HG02938 (cell line): ENCODE data around the gene ETV6.

Experiments used
- ATAC-seq: cut with Tn5 transposase; IDR thresholded peaks from one replicate; pipeline ENCODE4 v1.9.1; 2021; ENCODE audit warnings: mild to moderate bottlenecking, moderate library complexity; ENCODE audit not compliant: unreplicated experiment

ETV6 gene

DNA sequence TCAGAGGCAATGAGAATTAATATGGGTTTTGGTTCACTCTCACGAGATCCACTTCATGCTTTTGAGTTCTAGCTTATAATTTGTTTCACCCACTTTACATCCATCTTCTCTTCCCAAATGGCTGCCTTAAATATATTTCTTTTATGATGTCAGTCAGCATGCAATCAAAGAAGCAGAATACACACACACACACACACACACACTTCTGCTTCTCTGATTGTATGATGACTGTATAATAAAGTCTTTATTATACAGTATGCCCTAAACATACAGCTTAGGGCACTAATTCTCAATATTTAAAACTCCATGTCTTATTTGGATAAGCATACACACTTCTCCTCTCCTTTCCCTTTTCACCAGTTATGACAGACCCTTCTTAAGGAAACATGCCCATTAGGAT lies 6.7 kb upstream of the ETV6 start:
- ATAC-seq = no peak

DNA sequence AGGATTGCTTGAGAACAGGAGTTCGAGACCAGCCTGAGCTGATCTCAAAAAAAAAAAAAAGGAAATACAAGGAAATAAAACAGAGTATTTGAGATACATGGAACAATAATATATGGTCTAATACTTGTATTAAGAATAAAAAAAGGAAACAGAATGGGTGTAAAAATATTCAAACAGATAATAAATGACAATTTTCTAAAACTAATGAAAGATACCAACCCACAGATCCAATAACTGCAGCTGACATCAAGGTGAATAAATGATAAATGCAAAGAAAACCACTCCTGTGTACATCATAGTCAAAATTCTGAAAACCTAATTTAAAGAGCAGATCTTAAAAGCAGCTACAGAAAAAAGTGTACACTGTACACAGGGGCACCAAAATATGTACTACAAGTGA lies 4.1 kb upstream of the ETV6 start:
- no peak for ATAC-seq

DNA sequence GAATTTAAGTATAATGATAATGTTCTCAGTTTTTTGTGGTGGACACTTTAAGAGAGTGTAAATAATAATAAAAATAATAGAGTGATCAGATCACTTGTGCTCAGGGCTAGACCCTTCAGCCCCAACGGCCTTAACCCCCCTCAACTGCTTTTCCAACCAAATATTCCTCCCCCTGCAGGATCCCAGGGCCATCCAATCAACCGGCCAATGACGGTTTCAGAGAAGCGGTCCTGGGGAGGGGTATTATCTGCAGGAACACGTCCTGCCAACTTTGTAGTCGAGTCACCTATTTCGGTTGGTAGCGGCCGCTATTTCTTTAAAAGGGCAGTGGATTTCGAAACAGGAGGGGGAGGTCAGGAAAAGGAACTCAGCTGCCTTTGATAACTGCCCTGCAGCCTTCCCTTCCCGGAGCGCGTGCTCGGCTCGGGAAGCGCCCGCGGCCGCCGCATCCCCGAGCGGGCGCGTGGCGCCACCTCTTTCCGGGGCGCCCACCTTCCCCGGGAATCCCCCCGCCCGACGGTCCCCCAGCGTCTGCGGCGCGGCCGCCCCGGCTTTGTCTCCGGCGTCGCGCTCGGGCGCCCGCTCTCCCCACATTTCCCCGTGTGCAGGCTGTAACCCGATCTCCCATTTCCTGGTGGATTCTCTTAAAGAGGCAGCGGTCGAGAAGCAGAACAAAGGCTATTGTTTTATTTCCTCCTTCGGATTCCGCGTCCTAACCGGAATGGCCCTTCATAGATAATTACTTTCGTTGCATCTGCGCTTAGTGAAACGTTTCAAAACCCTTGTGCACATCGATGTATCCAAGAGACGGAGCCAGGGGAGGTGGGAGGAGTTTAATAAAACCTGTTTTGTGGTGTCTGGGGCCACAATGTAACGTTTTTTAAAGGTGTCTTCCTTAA lies 711 bp upstream of the ETV6 start:
- peak; percentile 27 for ATAC-seq

DNA sequence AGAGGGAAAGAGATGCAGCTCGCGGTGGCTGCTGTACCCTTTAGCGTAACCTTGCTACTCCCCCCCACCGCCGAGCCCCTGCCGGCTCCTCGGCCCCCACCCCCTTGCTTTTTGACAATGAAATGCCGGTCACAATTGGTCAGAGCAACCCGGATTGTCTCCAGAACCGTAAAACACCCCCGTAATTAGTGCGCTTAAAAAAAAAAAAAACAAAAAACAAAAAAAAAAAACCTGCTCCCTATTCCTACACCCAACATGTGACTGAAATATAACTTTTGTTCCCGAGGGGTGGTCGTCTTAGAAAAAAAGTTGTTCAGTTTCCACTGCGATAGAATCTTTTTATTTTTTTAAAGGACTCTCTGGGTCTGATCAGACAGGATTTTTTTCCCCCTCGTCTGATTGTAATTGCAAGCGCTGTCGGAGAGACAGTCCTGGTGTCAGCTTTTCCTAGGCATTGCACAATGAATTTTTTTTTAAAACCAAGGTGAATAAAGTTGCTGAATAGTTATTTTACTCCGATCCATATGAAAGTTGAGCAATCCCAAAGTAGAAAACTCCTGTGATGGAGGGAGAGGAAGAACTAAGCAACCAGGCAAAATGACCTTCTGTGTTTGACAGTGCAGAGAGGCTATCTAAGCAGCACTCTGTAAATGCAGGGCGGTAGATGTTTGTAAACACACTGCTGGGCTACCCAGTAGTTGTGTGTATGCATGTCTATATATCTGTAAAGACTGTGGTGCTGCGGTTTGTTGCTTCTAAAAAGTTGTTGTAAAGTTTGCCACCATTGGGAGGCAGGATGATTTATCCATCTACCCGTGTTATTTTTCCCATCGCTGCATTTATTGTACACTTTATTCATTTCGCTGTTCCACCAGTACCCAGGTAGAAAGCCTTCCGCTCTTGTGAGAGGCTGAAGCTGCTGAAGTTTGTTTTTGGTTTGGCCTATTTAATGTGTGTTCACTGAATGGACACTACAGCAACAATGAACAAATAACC lies 1.1 kb downstream of the ETV6 start:
- ATAC-seq = no peak

DNA sequence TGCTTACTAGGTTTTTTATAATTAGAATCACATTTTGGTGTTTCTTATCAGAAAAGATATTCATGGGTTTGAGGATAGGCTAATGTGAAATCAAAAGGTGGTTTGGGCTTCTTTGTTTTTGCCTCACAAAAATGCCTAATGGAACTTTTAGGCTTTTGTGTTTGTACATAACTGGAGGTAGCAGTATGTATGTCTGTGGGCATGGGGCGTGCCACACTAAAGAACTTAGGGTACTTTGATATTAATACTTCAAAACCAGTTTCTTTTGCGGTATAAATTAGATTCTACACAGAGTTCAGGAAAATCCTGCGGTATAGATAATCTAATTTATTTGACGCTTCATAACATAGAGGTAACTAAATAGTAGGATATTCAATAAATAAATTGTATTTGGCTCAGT lies 1.9 kb downstream of the ETV6 start:
- ATAC-seq = no peak

DNA sequence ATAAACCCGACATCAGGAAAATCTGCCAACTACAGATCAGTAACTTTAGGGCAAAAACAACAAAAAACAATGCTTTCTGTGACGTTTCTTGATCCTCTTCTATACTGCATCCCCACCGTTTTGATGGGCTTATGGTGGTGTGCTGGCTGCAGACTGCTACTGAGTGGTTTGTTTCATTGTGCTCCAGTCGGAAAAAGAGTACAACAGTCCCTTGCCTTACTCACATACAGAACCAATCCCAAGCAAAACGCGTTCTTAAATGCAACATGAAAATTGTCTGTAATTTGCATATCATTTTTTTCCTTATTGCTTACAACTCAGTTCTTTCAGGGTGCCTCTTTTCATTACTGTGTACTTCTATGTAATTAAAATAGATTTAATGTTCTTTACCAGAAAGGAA lies 2.3 kb downstream of the ETV6 start:
- no peak for ATAC-seq

DNA sequence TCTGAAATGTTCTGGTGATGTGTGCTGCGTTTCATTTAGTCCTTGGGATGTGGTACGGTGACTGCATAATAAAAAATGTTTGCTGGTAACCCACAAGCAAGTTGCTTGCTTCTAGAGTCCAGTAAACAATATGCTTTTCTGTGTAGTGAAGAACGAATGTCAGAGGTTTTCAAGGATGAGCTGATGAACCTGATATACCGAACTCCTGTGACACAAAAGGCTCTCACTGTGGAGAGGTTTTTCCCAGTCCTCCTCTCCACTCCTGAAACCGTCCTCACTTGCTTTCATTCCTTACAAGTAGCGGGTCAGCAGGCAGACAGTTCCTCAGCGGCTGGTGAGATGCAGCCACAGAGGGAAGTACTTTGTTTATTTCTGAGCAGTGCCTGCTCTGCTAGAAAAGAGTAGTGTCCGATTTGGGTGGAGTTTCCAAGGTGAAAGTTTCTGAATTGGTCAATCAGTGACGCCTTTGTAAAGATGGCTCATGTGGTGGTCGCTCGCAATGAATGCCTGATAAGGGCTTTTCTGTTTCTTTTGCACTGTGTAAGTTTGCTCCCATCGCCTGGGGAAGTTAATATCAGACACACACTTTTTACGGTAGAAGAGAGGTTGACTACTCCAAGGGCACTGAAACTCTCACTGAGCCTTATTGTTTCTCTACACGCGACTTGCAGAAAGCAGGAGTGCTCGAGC lies 3.0 kb downstream of the ETV6 start:
- ATAC-seq = no peak

DNA sequence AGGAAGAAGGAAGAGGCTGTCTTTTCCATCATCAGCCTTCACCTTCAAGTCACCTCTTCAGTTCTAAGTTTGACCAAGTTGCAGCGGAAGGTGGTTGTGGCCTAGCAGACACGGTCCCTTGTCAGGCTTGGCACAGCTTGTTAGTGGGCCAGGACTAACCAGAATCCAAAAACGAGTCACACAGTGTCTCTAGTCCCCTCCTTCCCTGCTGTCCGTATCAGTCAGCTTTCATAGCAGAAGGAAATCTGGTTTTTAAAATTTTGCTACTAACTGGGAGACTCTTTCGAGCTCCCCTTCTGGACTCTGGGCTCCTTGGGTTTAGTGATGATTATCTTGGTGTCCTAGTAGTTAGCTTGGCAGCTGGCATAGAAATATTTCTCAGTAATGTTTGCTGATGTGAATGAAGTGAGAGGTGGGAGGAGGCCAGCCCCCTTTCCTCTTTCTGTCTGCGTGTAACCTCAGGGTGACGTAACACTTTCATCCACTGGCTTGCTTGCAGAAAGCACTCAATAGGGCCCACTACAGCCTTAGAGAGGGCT lies 3.8 kb downstream of the ETV6 start:
- no peak for ATAC-seq

DNA sequence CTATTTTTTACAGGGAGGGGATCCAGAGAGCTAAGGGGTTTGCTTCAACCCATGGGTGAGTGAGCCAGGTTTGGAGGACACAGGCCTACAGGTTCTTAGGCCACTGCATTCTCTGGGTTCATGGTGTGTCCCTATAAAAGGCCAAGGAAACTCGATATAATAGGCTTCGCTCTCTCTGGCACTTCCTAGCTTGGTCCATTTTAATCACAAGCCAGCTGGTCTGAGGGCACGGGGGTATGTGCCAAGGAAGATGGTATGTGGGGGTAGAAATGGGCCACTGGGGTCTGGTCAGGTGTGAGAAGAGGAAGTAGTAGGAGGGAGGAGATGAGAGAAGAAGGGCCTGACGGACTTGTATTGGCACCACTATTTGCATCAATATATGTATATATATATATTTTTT lies 4.9 kb downstream of the ETV6 start:
- ATAC-seq = no peak

DNA sequence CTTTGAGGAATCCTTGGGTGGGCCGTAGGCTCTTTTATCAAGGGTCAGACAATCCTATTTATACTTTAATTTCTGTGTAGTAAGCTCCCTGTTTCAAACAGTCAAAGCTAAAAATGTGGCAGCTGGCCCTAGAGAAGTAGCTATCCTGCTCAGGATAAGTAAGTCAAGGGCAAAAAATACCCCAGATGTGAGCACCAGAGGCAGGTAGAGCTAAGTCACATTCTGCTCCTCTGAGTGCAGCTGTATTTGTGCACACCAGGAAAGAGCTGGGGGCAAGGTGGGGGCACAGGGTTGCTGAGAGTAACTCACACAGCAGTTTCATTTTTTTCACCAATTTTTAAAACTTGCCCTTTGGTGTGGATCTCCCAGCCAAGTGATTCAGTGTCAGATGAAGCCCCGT lies 5.3 kb downstream of the ETV6 start:
- no peak for ATAC-seq

DNA sequence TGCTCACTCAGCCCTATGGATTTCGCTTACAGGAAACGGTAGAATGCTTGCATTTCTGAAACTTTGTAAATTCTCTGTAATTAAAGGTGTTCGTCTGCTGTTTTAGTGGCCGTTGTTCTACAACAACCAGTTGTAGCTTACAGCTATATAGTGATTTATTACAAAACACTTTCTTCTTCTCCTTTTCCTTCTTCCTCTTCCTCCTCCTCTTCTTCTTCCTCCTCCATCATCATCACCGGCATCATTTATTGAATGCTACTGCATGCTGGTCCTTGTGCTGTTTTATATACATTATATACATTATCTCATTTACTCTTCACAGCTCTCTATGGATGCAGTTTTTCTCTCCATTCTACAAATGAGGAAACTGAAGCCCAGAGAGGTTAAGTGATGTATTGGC lies 6.4 kb downstream of the ETV6 start:
- no peak for ATAC-seq

DNA sequence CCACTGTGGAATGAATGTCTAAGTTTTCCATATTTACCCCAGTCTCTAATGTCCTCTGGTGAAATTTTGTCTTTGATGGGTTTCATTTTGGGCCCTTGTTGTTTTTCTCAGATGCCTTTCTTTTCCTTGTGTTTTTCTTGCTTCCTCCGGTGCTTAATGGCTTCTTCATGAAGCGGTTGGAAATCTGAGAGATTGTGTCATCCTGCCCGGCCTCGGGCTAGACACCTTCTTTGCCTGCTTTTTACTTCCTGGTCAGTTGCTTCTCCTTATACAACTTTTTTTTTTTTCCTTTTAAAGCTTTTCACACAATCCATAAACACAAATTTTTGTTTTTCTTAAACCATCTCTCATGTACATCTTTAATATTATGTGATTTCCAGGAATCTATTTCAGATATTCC lies 7.1 kb downstream of the ETV6 start:
- ATAC-seq = no peak

DNA sequence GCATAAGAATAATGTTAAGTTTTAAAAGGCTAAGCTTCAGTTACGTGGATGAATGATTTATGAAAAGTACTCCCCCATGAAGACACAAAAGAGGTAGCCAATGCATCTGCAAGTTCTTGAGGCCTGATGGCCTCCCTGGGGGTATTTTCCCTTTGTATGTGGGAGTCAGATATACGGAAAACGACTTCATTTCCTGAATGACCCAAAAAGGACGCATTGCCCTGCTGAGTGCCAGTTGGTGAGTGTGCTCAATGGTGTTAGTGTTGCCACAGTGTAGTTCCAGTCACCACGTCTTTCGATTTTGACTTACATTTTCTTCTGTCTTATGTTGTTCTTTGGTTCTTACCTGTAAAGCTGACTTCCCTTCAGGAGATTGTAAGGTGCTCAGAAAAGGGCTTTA lies 8.0 kb downstream of the ETV6 start:
- ATAC-seq = no peak

DNA sequence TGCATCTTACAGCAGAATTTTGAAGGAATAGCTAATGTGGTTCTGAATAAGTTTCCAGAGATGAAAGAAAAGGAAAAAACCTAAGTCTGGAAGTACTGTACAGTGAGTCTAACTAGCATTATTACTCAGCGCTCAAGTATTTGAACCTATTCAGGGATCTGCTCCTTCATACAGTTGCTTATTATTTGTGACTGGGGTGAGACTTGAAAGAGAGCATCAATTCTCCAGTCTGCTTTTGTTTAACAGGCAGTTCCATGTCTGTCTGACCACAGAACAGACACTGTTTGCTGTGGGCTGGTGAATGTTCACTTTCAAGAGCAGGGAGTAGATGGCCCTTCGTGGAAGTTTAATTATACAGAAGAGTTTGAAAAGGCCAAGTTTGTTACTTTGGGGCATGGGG lies 9.3 kb downstream of the ETV6 start:
- ATAC-seq = no peak

DNA sequence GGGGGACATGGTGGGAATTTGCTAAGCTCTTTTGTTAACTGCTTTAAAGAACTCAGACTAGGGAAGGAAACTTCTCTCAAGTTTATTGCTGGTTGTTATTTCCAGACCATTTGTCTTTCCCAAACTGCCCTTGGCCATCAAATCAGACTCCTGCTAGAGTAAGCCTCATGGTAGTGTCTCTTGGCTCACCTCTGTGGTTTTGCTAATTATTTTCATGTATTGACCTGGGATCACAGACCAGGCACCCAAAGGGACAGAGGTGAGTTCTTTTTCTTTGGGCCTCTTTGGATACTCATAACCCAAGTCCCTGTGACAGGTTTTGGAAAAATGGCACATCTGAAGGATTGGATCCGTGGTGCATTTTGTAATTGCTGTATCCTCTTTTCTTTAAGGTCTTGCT lies 11.2 kb downstream of the ETV6 start:
- no peak for ATAC-seq

DNA sequence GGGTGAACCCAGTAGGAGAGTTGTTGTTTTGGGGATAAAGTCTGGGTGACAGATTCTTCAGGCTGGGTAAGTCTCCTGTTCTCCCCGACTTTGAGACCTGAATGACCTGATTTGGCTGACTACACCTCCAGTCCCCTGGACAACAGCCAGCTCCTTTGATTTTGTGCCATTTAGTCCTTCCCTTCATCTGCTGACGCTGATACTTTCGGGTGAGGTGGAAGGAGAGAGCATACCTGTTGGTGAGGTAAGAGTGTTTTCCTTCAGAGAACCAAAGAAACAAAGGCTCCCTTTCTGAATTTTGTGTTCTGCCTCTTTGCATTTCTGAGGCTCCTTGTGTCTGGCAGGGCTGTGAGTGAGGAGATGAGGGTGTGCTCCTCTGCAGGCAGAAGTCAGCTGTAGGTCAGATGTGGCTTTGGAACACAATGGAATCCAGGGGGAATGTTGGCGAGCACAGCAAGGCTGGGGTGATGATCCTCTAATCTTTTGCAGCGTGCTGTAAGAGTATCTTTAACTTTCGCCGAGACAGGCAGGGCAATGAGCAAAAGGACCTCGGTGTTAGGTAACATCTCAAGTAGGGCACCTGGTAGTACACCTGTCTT lies 12.1 kb downstream of the ETV6 start:
- no peak for ATAC-seq

DNA sequence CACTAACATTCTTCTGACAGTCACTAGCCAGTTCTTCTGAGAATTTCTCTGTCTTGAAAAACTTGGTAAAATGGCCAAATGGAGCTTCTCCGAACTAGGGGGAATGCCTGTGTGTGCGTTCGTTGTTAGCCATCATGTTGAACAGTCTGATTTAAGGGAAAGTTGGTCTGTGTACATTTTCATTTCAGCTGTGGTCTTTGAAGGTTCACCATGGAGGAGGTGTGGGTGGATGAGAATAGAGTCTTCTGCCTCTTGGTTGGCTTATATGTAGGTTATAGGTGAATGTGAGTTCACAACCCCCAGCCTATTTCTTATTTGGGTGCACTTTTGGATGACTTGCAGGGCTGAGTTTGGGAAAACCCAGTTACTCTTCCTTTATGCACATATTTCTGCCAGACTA lies 12.9 kb downstream of the ETV6 start:
- no peak for ATAC-seq

DNA sequence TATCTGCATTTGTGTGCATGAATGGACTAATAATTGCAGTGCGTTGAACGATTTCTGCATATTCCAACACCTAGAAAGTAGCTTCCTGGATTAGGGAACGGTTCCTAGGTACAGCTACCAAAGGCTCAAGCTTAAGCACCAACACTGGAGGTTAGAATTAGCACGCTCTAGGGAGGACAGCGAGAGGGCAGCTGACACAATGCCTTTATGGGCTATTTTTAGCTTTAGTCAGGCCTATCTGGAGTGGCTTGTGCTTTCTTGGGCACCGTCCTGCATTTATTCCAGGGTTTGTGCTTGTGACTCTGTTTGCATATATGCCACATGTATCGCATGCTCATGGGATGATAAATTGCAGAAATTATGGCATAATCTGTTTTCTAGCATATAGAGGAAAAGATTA lies 13.7 kb downstream of the ETV6 start:
- no peak for ATAC-seq

DNA sequence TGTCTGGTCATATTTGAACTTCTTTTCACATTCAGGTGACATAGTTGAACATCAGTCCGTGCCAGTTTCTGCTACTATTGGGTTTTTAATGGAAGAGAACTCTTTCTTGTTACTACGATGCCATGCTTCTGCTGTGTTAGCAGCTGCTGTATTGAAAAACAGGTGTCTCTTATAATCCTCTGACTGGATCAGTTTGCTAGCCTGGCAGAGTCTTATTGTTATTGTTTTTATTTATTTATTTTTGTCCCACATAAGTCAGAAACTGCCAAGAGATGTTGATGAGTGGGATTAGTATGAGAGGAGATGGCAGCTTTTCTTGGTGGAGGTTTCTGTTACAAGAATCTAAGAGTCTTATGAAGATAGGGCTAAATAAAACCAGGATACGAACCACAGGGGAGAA lies 14.6 kb downstream of the ETV6 start:
- ATAC-seq = no peak

DNA sequence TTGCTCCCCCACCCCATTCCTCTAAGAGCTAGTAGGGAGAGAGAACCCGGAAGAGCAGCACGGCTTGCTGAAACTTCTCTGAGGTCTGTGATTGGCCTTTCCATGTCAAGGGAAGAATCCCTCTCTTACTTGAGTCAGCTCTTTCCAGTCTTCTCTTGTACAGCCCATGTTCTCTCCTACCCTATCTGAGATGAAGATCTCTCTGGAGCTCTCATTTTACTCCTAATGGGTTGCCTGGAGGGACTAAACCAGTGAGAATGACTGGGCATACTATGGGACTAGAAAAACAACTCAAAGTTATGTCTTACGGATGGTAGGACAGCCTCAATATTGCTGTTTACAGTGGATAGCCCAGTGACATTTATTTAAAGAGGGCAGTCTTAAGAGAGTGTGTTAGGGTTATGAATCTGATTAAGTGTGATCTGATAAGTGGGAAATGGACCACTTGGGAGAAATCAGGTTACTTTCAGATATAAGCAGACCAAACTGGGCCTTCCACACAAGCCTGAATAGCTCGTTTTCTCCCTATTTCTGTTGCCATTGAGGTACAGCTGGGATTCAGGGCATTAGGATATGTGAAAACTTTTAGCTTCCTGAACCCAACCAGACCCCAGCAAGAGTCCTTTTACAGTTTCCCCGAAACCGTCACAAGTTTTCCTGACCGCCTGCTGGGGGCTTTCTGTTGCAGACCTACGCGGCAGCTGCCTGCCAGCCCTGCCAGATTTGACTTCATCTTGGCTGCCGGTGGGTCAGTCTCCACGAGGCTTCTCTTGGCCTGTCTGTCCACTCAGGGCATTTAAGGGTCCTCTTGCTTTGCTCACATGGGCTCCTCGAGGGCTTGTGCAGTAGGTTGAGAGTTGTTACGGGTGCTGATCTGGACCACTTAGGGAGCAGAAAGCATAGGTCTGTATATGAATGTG lies 16.9 kb downstream of the ETV6 start:
- no peak for ATAC-seq
